Amygdala (tissue), 56 donors: ENCODE results near the gene PDE11A.
"Not testable (repeated sequence)": the region's sequence is repeated elsewhere in the genome, so short reads cannot be mapped to it uniquely, and the experiment has no call there.

Experiments used
- DNase-seq, 56 donors: peaks; one replicate each; lab custom pipeline; 2025; lab: John Stamatoyannopoulos, UW

PDE11A gene

DNA sequence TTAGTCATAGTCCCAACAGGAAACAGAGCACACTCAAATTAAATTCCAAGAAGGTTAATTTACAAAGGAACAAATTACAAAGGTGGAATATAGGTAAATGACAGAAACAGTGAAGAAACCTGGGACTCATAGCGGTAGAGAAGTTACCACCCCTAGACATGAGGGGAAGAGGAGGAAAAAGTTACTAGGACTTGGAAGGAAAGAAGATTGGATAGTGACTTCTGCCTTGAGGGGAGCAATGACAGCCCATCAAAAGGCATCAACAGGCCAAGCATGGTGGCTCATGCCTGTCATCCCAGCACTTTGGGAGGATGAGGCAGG, 2.4 kb upstream of the PDE11A start:
- no peak for DNase-seq

DNA sequence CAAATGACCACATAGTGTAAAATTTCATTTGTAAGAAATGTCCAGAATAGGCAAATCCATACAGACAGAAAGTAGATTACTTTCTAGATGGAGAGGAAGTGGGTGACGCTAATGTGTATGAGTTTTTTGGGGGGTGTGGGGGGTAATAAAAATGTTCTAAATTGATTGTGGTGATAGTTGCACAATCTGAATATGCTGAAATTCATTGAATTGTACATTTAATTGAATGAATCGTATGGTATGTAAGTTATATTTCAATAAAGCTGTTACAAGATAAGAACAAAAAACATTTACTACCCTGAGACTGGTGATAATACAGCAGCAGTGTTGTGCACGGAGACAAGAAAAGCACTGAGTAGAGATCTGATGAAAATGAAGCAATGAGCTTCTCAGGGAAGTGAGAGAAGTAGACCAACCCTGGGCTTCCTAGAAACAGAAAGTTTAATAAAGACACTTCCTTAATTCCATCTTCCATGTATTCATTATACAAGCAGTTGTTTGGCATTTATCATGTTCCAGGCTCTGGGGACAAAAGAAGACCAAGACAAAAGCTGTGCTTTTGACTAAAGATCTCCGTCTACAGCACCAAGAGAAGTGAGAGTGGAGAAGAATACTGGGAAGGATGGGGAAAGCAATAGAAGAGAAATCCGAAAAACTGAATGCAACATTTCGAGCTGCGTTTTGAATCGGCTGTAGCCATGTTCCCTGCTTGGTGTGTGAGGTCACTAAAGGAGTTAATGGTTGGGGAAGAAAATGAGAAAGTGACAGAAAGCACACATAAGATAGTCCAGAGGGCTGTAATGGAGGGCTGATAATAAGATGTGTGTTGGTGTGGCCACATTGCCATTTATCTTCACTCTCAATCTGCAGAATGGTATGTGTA, 1.8 kb upstream of the PDE11A start:
- no peak for DNase-seq

- DNase-seq = no peak
These were observed 586 bp downstream of the PDE11A start for GRCh38 chr2:178072000-178072382.

- no peak for DNase-seq
These were observed 1.8 kb downstream of the PDE11A start for GRCh38 chr2:178070824-178071223.

DNA sequence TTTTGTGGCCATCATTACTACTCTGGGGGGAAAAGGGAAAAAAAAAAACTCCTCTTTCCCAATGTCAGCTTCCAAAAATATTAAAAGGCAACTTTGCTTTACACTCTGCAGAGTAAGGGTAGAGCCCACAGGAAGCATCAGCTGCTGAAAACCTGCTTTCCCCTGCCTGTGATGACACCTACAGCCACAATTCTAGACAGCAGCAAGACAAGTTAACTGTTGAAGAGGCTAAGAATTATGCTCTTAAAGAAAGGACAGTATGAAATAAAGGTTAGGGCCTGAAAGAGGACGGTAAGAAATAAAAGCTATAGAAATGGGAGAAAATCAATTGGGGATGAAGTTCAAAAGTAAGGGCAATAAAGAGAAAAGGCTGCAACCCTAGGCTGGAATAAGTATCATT, 3.0 kb downstream of the PDE11A start:
- DNase-seq = no peak

DNA sequence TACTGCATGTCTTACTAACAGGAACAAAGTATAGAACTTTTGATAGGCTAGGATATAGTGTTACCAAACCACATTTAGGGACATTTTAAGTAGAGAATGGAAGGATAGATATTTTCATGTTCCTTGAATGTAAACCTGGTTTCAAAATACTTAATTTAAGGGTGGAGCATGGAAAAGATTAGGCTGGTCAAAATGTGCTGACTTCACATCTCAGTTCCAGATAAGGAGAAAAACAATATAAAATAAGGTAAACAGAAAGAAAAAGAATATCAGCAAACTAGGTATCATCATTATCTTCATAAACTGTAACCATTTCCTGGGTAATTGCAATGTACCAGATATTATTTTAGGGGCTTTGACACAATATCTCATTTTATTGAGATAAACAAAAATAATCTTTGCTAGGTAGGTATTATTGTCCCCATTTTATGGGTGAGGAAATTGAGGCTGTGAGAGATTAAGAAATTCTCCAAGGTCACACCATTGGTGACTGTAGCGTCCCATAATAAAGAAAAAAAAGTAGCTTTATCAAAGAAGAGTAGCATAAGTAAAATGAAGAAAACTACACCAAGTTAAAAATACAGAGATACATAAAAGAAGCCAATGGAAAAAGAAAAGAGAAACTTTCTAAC, 3.6 kb downstream of the PDE11A start:
- DNase-seq = no peak

- DNase-seq = no peak
These were observed 5.5 kb downstream of the PDE11A start for GRCh38 chr2:178066890-178067669.

GRCh38 chr2:178066324-178066723, 6.3 kb downstream of the PDE11A start:
- DNase-seq = no peak

DNA sequence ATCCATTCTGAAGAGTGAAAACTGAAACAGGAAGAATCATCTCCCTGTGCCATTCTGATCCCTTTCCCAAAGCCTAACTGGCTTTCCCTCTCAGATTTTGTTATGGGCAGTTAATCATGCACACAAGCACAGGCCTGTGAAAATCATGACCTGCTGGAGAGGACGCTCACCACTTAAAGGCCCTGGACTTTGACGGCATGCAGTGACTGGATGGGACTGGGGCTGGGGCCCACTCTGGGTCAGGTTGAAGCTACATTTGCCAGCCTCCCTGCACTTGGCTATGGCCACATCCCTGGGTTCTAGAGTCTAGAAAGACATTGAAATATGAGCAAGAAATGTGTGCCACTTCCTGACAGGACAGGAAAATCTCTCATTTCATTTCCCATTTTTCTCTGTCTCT, 12.9 kb downstream of the PDE11A start:
- DNase-seq = no peak

DNA sequence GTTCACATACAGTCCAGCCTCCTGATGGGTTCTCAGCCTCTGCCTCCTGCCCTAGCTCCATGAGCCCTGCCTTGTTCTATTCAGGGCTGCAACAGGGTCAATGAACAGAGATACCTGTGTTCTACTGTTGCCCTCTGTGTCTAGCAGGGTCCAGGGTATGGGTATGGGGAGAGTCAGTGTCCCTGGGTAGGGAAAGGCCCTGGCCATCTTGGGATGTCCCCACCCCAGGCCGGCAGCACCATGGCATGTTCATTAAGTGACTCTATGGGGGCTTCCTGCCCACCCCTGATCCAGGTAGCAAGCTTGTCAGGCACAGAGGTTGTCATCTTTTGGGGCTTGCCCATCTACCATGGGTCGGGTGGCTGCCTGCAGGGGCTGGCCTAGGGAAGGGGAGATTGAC, 13.5 kb downstream of the PDE11A start:
- DNase-seq = no peak

- DNase-seq = no peak
These were observed 15.3 kb downstream of the PDE11A start for GRCh38 chr2:178057179-178057680.

GRCh38 chr2:178056345-178056744, 16.2 kb downstream of the PDE11A start:
- no peak for DNase-seq

DNA sequence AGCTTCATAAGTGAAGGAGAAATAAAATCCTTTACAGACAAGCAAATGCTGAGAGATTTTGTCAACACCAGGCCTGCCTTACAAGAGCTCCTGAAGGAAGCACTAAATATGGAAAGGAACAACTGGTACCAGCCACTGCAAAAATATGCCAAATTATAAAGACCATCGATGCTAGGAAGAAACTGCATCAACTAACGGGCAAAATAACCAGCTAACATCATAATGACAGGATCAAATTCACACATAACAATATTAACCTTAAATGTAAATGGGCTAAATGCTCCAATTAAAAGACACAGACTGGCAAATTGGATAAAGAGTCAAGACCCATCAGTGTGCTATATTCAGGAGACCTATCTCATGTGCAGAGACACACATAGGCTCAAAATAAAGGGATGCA, 21.3 kb downstream of the PDE11A start:
- not testable (repeated sequence) for DNase-seq

DNA sequence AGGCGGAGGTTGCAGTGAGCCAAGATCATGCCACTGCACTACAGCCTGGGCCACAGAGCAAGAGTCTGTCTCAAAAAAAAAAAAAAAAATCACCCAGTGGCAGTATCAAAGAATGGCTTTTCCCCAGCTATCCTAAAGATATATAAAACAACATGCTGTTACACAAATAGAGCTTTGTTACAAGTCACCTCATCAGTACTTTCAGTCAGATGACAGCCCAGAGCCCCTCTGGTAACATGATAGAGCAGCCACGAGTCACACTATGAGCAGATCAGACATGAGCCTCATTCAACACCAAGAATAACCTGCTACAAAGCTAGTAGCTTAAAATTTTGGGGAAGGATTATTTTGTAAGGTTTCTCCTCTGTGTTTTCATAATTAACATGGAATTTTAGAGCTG, 25.2 kb downstream of the PDE11A start:
- DNase-seq = no peak

GRCh38 chr2:178044836-178045235, 27.7 kb downstream of the PDE11A start:
- no peak for DNase-seq

DNA sequence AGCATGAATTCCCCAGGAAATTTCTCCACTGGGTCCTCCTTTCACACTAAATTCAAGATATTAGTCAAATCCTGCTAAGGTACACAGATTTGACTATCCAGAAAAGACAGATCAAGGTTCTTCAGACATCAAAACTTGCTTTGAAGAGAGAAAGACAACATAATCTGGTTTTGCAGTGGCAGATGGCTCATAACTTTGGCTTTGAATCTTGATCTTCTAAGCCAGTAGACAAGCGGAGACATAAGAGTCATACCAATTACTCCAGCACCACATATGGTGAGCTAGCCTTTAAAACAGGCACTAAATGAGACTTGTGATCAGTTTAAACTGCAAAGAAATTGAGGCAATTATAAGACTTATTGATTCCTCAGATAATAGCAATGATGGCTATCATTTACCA, 29.3 kb downstream of the PDE11A start:
- no peak for DNase-seq

GRCh38 chr2:178033583-178033982, 39.0 kb downstream of the PDE11A start:
- DNase-seq = not testable (repeated sequence)

- no peak for DNase-seq
These were observed 43.2 kb downstream of the PDE11A start for GRCh38 chr2:178029342-178029741.

- no peak for DNase-seq
These were observed 46.9 kb downstream of the PDE11A start for GRCh38 chr2:178025551-178026185.

- DNase-seq = no peak
These were observed 54.4 kb downstream of the PDE11A start for GRCh38 chr2:178018141-178018540.

DNA sequence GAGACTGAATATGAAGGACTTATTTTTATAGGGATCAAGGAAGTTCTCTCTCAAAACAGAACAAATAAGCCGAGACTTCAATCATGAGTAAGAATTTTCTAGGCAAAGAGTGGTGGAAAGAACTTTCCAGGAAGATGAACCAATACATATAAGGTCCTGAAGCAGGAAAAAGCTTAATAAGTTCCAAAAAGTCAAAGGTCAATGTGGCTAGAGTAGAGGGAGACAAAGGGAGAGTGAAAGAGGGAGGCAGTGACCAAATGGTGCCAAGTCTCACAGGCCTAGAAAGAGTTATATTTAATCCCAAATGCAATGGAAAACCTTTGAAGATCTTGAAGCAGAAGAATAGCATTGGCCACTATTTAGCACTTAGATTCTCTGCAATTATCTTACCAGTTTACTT, 56.0 kb downstream of the PDE11A start:
- DNase-seq = no peak
